Raji (cell line): Measurements from ENCODE around the gene HYDIN.

Experiments used
- POLR2A ChIP-seq: IDR thresholded peaks from 2 replicates; pipeline ENCODE4 v1.6.1; 2011; ENCODE audit warnings: low read depth, low read length, control low read depth; ENCODE audit not compliant: insufficient read depth

The HYDIN gene

GRCh38 chr16:70795296-70795912 lies 435.1 kb downstream of the HYDIN start:
- no peak for TF ChIP-seq POLR2A

DNA sequence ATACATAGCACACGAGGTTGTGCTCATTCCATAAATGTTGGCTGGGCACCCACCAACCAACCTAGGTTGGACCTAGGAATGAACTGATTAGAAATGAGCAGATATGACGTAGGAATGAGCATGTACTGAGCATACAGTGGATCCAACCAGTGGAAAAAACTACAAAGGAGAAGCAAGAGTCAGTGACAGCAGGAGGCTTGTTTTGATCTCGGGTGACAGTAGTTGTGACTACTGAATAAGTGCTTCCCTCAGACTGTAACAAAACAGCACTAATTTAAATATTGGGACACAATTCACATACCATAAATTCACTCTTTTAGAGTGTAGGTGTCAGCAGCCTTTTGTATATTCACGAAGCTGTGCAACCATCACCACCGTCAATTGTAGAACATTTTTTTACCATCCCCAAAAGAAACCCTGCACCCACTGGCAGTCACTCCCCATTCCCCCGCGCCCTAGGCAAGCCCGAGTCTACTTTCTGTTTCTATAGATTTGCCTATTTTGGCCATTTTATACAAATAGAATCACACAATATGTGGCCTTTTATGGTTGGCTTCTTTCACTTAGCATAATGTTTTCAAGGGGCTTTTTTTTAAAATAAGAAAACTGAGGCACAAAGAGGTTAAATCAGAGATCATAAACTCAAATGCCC lies 436.5 kb downstream of the HYDIN start:
- no peak for TF ChIP-seq POLR2A

GRCh38 chr16:70790815-70791214 lies 439.7 kb downstream of the HYDIN start:
- TF ChIP-seq POLR2A, result no peak

DNA sequence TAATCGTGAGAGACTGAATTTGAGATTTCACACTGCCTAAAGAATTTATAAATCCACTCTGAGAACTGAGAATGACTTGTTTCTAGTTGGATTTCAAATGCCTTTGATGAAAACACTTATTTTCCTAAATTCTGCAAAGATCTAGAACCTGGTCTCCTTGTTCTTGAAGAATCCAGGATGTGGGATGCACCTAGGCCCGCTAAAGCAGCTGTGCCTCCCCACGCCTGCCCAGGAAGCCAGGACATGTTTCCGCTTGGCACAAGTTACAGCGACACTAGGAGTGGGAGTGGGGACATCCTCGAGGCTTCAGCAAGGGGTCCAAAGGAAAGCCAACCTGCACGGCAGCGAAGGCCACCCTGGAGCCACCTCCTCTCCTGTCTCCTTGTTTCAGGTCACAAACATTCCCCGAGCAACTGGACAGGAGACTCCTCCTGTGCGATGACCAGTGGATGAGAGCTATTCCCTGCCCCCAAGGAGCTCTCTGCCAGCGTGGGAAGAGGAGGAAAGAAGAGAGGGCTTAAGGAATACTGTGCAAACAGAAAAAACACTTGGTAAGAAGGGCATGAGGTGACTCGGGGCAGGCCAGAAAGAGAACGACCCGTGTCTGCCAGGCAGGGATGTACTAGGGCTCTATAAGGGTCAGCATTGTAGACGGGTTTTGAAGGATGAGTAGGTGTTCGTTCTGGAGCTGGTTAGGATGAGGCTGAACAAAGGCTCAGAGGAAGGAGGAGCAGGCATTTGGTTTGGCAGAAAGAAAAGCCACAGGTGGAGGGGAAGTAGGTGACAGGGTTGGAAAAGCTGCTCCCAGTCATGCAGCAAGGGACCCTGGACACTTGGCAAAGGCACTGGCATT lies 440.7 kb downstream of the HYDIN start:
- TF ChIP-seq POLR2A, result no peak

DNA sequence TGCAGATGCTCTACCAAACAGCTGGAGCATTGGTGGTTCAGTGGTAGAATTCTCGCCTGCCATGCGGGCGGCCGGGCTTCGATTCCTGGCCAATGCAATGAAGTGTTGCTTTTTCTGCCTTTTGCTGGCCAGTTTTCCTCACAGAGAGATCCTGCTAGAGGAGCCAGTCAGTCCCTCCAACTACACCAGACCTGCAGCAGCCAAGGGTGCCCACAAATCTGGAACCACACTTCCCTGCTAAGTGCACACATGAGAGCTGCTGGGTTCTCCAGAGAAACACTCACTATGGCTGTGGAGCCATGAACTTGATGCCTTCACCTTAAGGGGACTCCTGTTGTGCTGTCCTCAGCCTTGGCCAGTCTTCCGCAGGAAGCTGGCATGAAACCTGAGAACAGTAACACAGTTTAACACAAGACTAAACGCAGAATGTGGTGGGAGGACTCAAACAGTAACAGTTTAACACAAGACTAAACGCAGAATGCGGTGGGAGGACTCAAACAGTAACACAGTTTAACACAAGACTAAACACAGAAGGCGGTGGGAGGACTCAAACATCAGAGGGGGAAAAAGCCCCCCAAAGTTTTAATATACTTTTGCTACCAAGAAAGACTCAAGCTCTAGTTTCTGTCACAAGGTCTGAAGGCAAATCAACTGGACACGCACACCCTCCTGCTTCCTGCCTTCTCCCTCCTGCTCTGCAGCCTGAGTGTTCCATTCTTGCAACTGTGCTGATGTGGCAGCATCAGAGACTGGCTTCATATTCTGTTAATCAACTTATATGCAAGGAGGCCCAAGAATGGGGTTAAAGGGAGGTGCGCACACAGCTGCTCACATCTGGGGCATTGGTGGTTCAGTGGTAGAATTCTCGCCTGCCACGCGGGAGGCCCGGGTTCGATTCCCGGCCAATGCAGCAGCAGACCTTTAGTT lies 441.6 kb downstream of the HYDIN start:
- TF ChIP-seq POLR2A, result no peak

DNA sequence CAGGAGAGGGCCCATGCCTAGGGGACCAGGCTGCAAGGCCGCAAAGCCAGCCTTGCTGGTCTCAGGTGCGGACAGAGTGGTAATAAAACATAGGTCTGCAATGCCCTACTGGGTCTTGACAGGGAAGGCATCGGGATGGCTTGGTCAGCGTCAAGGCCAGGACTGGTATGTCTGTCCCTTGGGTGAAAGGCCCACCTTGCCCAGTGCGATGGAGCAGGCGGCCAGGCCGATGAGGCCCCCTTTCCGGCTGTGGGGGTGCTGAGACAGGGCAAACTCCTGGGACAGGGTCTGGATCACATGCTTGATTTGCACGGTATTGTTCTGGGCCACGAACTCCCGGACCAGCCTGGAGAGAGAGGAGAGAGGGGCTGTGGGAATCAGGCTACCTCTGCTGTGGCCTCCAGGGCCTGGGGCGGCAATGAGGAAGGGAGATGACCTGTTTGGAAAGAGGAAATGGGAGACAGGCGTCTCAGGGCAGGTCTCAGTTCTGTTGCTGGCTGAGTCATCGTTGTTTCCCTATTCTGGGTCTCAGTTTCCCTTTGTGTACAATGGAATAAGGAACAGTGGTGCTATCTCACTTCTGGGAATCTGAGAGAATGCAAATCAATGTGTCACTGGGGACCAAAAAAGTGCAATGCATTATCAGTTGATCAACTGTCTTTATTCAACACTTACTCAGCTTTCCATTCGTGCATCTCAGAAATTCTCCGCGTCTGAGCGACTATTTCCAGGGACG lies 444.3 kb downstream of the HYDIN start:
- TF ChIP-seq POLR2A, result no peak

DNA sequence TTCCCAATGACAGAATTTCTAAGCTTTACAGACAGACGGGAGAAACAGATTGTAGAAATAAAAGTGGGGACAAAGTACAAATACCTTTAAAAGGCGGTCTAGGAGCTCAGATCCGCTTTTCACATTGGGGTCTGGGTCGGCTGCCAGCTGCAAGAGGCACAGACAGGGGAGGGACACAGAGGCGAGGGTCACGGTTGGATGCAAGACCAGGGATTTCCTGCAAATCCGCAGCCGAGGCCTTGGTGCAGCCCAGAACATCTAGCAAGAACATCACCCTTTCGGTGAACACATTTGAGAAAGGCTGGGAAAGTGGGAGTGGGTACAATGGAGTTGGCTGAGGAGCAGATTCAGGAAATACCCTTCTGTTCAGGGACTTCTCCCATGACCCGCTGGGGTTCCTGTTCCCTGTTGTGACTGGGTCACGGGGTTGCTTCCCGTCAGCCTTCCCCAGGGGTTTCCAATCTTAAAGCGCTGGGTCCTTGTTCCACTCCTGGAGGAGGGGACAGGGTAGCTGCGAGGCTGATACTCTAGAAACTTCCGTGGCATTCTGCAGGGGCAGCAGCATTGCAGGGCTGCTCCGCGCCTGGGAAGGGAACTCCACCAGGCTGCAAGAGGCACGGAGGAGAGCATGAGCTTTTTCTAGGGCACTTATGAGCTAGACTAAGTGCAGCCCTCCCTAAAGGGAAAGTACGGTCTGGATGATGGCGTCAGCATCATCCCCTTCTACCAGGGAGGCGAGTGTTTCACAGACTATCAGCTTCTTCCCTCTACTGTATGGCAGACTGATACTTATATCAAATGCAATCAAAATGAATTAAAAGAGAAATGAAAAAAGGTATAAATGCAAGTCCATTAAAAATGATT lies 445.6 kb downstream of the HYDIN start:
- TF ChIP-seq POLR2A, result no peak

DNA sequence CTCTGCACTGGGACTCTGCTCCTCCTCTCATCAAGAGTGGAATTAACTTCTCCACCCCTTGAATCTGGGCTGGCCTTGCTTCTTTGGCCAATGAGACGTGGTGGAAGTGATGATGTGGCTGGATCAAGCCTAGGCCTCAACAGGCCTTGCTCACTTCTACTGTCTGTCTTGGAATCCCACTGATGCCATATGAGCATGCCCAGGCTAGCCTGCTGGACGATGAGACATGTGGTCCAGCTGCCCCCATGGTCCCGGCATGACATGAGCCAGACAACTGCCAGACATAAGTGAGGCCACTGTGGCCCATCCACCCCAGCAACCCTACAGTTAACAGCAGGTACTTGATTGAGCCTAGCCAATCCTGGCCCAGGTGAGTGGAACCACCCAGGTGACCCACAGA lies 448.3 kb downstream of the HYDIN start:
- no peak for TF ChIP-seq POLR2A

GRCh38 chr16:70781800-70782199 lies 448.7 kb downstream of the HYDIN start:
- no peak for TF ChIP-seq POLR2A

DNA sequence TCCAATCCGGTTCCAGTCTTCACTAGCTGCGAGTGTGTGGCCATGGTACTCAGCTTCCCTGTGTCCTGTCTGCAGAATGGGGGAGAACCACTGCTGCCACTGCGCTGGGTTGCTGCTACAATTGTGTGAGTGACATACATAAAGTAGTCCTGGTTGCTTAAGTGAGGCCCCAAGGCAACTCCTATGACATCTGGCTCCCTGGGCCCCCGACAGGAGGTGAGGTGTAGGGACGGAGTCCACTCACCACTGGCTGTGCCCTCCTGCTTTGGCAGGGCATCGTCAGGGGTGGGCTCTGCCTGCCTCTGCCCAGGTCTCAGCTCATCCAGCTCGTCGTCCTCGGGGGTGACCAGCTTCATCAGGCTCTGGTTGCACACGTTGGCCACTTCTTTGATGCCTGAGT lies 450.0 kb downstream of the HYDIN start:
- no peak for TF ChIP-seq POLR2A

GRCh38 chr16:70779361-70779760 lies 451.2 kb downstream of the HYDIN start:
- TF ChIP-seq POLR2A, result no peak

- no peak for TF ChIP-seq POLR2A
Measured at GRCh38 chr16:70778901-70779309, 451.6 kb downstream of the HYDIN start.

DNA sequence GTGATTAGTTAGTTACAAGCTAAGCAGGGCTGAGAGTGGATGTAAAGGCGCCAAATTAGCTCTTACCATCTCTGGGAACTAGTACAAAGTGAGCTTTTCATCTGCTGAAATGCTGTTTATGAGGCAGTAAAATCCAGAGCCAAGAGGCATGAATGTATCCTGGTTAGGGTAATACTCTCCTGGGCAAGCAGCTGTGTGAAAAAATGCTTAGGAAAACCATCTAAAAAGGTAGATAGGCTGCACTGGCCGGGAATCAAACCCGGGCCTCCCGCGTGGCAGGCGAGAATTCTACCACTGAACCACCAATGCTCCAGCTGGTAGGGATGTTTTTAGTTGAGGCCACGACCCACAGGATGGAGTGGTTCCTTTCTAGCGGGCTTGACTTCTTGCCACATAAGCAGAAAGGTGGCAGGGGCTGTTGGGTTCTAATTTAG lies 452.5 kb downstream of the HYDIN start:
- no peak for TF ChIP-seq POLR2A
